Right cardiac atrium (tissue), 5 donors: ENCODE measurements around the gene KNDC1. TPM values are rescaled to one million over a fixed set of nuclear protein-coding genes. Genes with fewer than 3 reads are reported as not detected.

Experiments
- ATAC-seq, 2 donors: fragments of 200-7000 bp; cut with Tn5 transposase; one replicate each; pipeline versions ENCODE4 v1.8.0 to v1.9.1; 2020; ENCODE audit warnings: moderate library complexity in 2 of 2, mild to moderate bottlenecking in 1 of 2
- DNase-seq, 3 donors: peaks; one replicate each; pipeline ENCODE4 v3.0.0-alpha.2; 2020
- H3K27ac ChIP-seq: one replicate; pipeline ENCODE4 v1.5.1; 2013; ENCODE audit warnings: mild to moderate bottlenecking, low read length, control low read depth, moderate library complexity
- H3K27me3 ChIP-seq: one replicate; pipeline ENCODE4 v1.6.1; 2013; ENCODE audit not compliant: control insufficient read depth, insufficient read depth
- H3K4me1 ChIP-seq: one replicate; pipeline ENCODE4 v1.6.1; 2013; ENCODE audit warnings: low read length; ENCODE audit not compliant: control insufficient read depth, insufficient read depth
- H3K4me3 ChIP-seq: one replicate; pipeline ENCODE4 v1.5.1; 2013; ENCODE audit warnings: low read length, control low read depth
- H3K9me3 ChIP-seq: one replicate; pipeline ENCODE4 v1.6.1; 2013; ENCODE audit warnings: low read length; ENCODE audit not compliant: control insufficient read depth
- WGBS: extraction: QIAGEN DNeasy Blood & Tissue Kit; methylation state at CpG from one replicate; pipeline ENCODE4 v1.1.7; 2013; 5-methylcytosine and 5-hydroxymethylcytosine counted together
- intact Hi-C, 4 donors: fragments of 100-400 bp; cut with DNase I; formaldehyde crosslinking; loops; one replicate each; pipeline versions ENCODE4 v1.11.0 to v1.14.0; 2022 to 2023
- polyA plus RNA-seq: library from polyadenylated mRNA; stranded (reverse); fragments of 200-250 nt; gene quantifications from one replicate; pipeline ENCODE4 v1.2.3, GENCODE V29; 2013
- total RNA-seq, 4 donors: library from RNA; stranded (reverse); fragmentation: NEBNext Ultra II Directional; extraction: Animal tissue kit (Norgen Biotek cat#: 25700); gene quantifications; one replicate each; pipeline ENCODE4 v1.2.1, GENCODE V29; 2021
- donor health status: healthy with polysubstance abuse.
- donor health status: DM: no; HTN: yes; CAD: no.
- donor health status: DM: no; HTN: no; CAD: no.
- donor health status: DM: no; HTN: yes; CAD: no; lungs with severe emphysema.
- donor health status: DM: yes; HTN: yes; CAD: no.

Gene KNDC1
- total and polyA plus RNA-seq, 5 donors: 0.23 to 1.4 (median 0.50) TPM

DNA sequence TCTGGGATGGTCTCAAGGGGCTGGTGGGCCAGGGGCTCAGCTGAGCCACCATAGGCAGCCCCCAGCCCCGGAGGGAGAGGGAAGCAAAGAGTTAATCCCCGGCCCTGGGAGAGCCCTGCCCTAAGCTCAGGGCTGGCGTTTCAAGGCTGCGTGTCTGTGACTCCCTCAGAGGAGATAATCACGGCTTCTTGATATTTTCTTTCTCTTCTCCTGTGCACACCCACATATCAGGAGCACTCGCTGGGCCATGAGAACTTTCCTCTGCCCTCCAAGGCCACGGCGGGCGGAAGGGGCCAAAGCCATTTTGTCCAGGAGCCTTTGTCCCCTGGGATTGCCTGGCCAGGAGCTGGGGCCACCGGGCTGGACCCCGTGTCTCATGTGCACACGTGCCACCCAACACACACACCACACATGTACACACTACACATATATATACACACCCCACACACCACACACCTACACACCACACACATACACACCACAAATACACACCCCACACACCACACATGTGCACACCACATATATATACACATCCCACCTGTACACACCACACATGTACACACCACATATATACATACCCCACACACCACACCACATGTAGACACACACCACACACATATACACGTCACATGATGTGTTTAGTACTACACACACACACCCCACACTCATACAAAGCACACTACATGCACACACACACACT lies 94.6 kb downstream of the KNDC1 start:
- Histone ChIP-seq H3K27ac (no peak overlapping the region), H3K27me3 (no peaks in the 10 kb centered on the region), H3K4me1 (no peaks in the 10 kb centered on the region), H3K4me3 (no peak overlapping the region), H3K9me3 (no peaks in the 10 kb centered on the region)
- intact Hi-C loops: no loop called here
- no peak for DNase-seq
- no peak for ATAC-seq
- WGBS: 31% methylated on average over 13 of the region's 13 CpGs

DNA sequence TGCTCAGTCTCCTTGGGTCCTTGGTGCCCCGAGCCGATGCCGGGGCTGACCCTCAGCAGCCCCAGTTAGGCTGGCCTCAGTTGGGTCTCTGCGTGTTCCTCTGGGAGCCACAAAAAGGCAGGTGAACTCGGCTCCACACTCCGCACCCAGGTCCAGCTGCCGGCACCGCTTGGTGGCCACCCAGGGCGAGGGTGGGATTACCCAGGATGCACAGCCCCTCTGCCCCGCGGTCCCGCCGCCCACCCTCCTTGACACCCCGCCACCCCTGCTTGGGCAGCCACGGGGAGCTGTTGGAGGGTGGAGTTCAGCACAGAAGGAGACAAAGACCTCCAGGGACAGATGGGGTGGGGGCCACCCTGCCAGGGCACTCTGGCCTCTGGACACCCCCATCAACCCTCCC lies 95.3 kb downstream of the KNDC1 start:
- ATAC-seq: no peak
- no peak for DNase-seq
- intact Hi-C loops: no loop called here
- Histone ChIP-seq H3K4me1 (no peaks in the 10 kb centered on the region), H3K4me3 (no peak overlapping the region), H3K27me3 (no peaks in the 10 kb centered on the region), H3K27ac (no peak overlapping the region), H3K9me3 (no peaks in the 10 kb centered on the region)
- 92% methylated on average over 15 of the region's 15 CpGs for WGBS

DNA sequence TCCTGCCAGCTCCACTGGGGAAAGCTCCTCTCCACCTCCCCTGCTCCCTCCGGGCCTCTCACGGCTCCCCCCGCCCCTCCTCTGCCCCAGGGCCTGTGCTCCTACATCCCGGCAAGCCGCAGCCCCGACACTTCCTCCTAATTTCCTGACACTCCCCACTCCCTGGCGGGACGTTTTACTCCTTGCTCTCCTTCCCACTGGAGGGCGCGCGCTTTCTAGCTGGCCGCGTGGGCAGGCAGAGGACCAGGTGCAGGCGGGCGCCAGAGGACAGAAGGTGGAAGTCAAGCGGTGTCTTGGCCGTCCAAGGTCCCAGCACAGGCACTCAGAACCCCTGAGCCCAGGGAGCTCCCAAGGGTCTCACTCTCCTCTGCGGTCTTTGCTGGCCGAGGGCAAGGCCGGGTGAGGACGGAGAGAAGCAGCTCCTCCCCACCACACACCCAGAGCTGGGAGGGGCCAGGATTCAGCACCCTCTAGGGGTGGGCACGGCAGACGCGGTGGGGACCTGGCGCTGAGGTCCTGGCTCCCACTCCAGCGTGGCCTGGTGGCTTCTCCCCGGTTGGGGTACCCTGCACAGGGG lies 97.6 kb downstream of the KNDC1 start:
- ATAC-seq: peak; percentile 17 to 41
- WGBS: 4% methylated on average over 27 of the region's 27 CpGs
- Histone ChIP-seq H3K4me3 (no peak overlapping the region), H3K4me1 (no peaks in the 10 kb centered on the region), H3K9me3 (no peaks in the 10 kb centered on the region), H3K27ac (no peak overlapping the region), H3K27me3 (no peaks in the 10 kb centered on the region)
- peak; percentile 67 to 87 (median 85) for DNase-seq
- intact Hi-C loops: no loop called here

DNA sequence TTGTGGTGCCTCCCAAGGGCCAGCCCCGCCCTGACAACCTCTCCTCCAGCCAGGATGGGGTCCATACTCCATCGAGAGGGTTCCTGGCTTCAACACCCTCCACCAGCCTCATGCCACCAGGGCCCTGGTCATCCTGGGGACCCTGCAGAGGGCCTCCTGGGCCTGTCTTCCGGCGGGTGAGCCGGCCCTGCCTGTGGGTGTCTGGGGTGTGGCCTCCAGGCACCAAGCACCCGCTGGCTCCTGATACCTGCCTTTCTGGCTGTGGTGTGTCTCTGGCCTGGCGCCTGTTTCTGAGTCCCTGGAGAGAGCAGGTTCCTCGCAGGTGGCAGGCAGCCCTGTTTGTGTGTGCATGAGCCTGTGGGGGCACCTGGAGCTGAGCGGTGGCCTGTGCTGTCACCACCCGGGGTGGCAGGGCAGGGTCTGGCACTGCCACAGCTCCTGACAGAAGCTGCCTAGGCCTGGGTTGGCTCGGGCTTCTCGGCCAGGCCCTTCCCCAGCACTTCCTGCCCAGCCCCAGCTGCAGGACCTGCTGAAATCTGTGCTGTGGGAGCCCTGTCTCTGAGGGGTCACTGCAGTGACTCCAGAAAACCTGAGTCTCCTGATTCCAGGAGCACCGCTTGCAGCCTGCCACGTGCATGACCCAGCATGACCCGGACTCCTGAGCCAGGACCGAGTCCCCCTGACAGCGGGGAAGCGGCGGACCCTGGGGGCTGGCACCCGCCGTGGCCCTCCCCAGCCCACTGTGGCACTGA lies 98.2 kb downstream of the KNDC1 start:
- peak in 1 of 3 donors; percentile 69 for DNase-seq
- Histone ChIP-seq H3K27ac (no peak overlapping the region), H3K9me3 (no peaks in the 10 kb centered on the region), H3K27me3 (no peaks in the 10 kb centered on the region), H3K4me3 (no peak overlapping the region), H3K4me1 (no peaks in the 10 kb centered on the region)
- WGBS: 63% methylated on average over 21 of the region's 21 CpGs
- ATAC-seq: no peak
- intact Hi-C loops: no loop called here

DNA sequence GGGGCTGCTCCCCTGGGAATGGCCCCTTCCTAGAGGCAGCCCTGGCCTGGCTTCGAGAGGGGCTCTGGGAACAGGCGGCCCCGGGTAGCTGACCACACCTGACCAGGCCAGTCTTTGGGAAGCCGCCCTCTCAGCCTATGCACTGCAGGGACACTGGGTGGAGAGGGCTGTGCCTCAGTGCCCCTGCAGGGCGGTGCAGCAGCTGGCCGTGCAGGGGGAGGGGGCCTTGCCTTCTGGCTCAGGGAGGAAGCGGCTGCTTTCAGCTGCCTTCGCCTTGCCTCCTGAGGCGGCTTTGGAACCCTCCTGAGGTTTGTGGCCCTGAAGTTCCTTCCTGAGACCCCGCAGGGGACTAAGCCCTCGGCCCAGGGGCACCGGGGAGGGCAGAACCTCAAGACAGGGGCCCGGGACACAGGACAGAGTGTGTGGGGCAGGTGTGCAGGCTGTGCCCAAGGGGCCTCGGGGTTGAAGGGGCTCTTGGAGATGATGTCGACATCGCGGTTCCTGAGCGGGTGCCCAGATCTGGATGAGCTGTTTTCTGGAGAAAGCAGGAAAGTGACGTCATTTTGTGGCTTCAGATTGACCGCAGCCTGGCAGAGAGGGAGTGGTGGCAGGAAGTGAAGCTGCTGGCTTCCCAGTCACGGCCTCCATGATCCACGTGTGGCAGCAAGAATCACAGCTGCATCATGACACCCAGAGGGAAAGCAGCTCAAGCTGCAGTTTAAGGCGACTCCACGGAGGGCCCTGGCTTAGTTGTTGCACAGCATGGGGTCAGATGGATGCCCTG lies 99.0 kb downstream of the KNDC1 start:
- H3K27me3 ChIP-seq: no peaks in the 10 kb centered on the region
- intact Hi-C loops: no loop called here
- no peak overlapping the region for H3K4me3 ChIP-seq
- H3K9me3 ChIP-seq: no peaks in the 10 kb centered on the region
- ATAC-seq (peak; percentile 14 to 58), DNase-seq (peak; percentile 86 to 89 (median 88))
- H3K4me1 ChIP-seq: no peaks in the 10 kb centered on the region
- 40% methylated on average over 24 of the region's 24 CpGs for WGBS
- H3K27ac ChIP-seq: no peak overlapping the region

DNA sequence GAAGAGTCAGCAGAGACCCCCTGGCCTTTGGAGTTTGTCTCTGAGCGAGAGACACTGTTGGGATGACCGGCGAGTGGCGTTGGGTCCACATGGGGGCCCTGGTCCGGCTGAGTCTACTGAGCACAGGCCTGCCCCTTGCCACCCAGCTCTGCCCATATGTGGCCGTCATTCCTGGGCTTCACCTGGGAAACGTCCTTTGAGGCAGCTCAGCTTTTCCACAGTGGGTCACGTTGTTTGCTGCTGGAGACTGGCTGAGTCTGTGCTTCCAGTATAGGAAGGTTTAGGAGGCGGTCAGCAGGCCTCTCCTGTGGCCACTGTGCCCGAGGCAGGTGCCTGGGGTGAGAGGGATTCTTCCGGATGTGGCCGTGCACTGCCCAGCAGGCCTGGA lies 99.6 kb downstream of the KNDC1 start:
- Histone ChIP-seq H3K27ac (no peak overlapping the region), H3K9me3 (no peaks in the 10 kb centered on the region), H3K27me3 (no peaks in the 10 kb centered on the region), H3K4me1 (no peaks in the 10 kb centered on the region), H3K4me3 (no peak overlapping the region)
- no peak for ATAC-seq
- WGBS: 60% methylated on average over 12 of the region's 12 CpGs
- intact Hi-C loops: no loop called here
- no peak for DNase-seq

DNA sequence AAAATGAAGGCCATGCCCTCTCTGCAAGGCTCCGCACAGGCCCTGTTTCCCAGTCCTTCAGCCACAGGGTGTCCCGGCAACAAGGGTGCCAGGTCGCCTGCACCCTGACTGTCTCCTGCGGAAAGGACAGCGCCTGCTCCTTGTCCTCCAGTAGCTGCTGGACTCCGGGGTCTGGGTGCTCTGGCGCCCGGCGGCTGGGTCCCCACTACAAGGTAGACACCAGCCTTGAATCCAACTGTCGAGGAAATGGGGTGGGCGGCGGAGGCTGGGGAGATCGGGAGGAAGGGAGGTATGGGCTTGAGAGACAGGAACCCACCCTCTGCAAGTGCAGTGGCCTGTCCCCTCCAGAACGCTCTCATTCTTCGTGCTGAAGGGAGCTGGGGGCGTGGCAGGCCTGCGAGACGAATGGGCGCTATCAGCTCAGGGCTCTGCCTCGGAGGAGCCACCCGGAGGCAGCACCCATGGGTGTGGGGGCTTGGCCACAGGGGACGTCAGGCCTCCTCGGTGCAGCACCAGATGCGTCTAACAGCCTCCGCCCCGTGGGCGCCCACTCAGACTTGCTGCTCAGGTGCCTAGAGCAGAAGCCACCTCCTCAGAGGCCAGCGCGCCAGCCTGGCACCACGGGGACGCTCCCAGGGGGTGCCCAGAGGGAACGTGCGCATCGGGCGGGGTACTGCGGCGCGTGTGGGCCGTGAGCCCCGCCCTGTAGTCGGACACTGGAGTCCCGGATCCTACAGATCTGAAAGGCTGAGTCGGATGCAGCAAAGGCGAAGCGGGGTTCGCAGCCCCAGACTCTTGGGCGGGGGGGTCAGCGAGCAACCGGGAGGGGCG lies 101.1 kb downstream of the KNDC1 start:
- Histone ChIP-seq H3K4me1 (no peaks in the 10 kb centered on the region), H3K27ac (peak overlapping the region; percentile 21), H3K9me3 (no peaks in the 10 kb centered on the region), H3K4me3 (peak overlapping the region; percentile 90), H3K27me3 (no peaks in the 10 kb centered on the region)
- intact Hi-C loops: no loop called here
- WGBS: 17% methylated on average over 50 of the region's 50 CpGs
- DNase-seq (peak; percentile 63 to 86 (median 84)), ATAC-seq (peak; percentile 48 to 59)

DNA sequence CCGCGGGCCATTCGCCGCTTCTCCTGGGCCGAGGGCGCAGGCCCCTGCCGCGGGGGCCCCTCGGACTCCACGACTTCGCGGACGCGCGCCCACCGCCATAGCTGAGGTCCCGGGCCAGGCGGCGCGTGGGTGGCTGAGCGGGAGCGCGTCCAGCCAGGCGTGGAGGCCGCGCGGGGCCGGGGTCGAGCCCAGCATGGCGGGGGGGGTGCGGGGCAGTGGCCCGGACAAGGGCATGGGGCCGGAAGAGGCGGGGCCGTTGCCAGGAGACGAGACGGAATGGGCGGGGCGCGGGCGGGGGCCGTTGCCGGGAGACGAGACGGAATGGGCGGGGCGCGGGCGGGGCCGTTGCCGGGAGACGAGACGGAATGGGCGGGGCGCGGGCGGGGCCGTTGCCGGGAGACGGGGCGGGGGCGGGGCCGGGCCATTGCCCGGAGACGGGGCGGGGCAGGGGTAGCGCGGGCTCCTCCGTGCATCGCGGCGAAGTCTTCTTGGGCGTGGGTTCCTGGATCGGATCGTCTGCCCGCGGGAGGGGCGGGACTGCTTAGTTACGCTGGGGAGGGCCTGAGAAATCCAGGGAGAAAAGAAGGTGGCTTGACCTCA lies 101.8 kb downstream of the KNDC1 start:
- H3K4me1 ChIP-seq: no peaks in the 10 kb centered on the region
- WGBS: 2% methylated on average over 79 of the region's 79 CpGs
- H3K27ac ChIP-seq: peak overlapping the region; percentile 21
- intact Hi-C loops: no loop called here
- no peaks in the 10 kb centered on the region for H3K9me3 ChIP-seq
- DNase-seq (peak; percentile 89 to 96 (median 96)), ATAC-seq (peak; percentile 77 to 84)
- no peaks in the 10 kb centered on the region for H3K27me3 ChIP-seq
- peak overlapping the region; percentile 90 for H3K4me3 ChIP-seq

DNA sequence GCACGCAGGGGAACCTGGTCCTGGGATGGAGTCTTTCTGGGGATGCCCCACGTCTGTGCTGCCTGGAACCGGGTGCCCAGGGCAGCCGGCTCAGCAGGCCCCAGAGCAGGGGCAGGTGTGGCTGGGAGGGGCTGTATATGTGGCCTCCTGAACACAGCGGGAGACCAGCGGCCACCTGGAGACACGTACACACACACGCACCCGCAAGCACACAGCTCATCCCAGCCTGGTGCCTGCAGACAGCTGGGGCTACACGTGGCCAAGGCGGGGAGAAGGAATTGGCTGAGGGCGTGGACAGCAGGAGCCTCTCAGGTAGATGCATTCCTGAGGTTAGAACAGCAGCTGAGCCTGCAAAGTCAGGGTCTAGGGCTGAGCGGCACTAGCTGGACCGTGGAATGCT lies 102.7 kb downstream of the KNDC1 start:
- ATAC-seq (no peak), DNase-seq (no peak)
- no peaks in the 10 kb centered on the region for H3K9me3 ChIP-seq
- no peaks in the 10 kb centered on the region for H3K27me3 ChIP-seq
- no peak overlapping the region for H3K27ac ChIP-seq
- 93% methylated on average over 14 of the region's 14 CpGs for WGBS
- intact Hi-C loops: no loop called here
- H3K4me3 ChIP-seq: no peak overlapping the region
- no peaks in the 10 kb centered on the region for H3K4me1 ChIP-seq

DNA sequence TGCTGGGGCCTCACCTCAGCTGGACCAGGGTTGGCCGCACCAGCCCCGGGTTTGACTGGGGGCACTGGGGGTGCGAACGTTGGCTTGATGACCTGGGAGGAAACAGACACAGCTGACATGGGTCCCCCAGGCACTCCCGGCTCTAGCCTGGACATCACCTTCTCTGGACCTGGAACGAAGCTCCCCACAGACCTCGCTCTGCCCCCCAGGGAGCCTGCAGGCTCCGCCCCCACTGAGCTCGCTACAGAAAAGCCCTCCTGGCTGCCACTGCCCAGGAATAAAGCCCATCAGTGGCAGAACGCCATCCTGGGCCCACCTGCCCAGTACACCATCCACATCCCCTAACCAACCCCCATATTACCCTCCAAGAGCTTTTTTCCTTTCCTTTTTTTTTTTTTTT lies 103.7 kb downstream of the KNDC1 start:
- Histone ChIP-seq H3K27me3 (no peaks in the 10 kb centered on the region), H3K27ac (no peak overlapping the region), H3K9me3 (no peaks in the 10 kb centered on the region), H3K4me3 (no peak overlapping the region), H3K4me1 (no peaks in the 10 kb centered on the region)
- intact Hi-C loops: no loop called here
- DNase-seq (no peak), ATAC-seq (no peak)
- WGBS: 87% methylated on average over 10 of the region's 10 CpGs
